HepG2 (cell line): ENCODE data around the gene MCU. TPM values are rescaled to one million over a fixed set of nuclear protein-coding genes. Genes with fewer than 3 reads are reported as not detected.

Source experiments
- ARID5B ChIP-seq: IDR thresholded peaks from 2 replicates; pipeline ENCODE4 v1.4.0; 2020; ENCODE audit warnings: mild to moderate bottlenecking, missing genetic modification reagents
- FOXJ3 ChIP-seq: sonication (generic); formaldehyde crosslinking; IDR thresholded peaks from 2 replicates; pipeline ENCODE4 v1.4.0; 2020; ENCODE audit warnings: missing genetic modification reagents, mild to moderate bottlenecking, borderline replicate concordance
- FOXO4 ChIP-seq: sonication (generic); formaldehyde crosslinking; conservative IDR thresholded peaks from 2 replicates; pipeline ENCODE4 v1.8.1; 2023; ENCODE audit warnings: missing genetic modification reagents
- HHEX ChIP-seq: IDR thresholded peaks from 2 replicates; pipeline ENCODE4 v1.6.1; 2016; ENCODE audit warnings: control low read depth
- MTF1 ChIP-seq: sonication (generic); formaldehyde crosslinking; IDR thresholded peaks from 2 replicates; pipeline ENCODE4 v1.5.0; 2020; ENCODE audit warnings: missing genetic modification reagents
- MYNN ChIP-seq: sonication (generic); formaldehyde crosslinking; IDR thresholded peaks from 2 replicates; pipeline ENCODE4 v1.4.0; 2020; ENCODE audit warnings: mild to moderate bottlenecking, low read depth, missing genetic modification reagents
- NFE2L1 ChIP-seq: sonication (generic); formaldehyde crosslinking; IDR thresholded peaks from 2 replicates; pipeline ENCODE4 v1.4.0; 2020; ENCODE audit warnings: missing genetic modification reagents, mild to moderate bottlenecking, borderline replicate concordance
- NFYB ChIP-seq: sonication (generic); formaldehyde crosslinking; IDR thresholded peaks from 2 replicates; pipeline ENCODE4 v1.4.0; 2020; ENCODE audit warnings: missing genetic modification reagents
- POLR2A ChIP-seq, 2 experiments: IDR thresholded peaks; 2 replicates each; pipeline ENCODE4 v1.6.1; 2011; ENCODE audit warnings: low read depth in 2 of 2, low read length in 2 of 2, mild to moderate bottlenecking in 1 of 2, moderate library complexity in 1 of 2; ENCODE audit not compliant: insufficient read depth in 1 of 2
- RXRB ChIP-seq: IDR thresholded peaks from 2 replicates; pipeline ENCODE4 v1.6.1; 2016; ENCODE audit warnings: borderline replicate concordance, missing genetic modification reagents, missing compliant biosample characterization
- SIN3B ChIP-seq: fragments of 150-350 bp; IDR thresholded peaks from 2 replicates; pipeline ENCODE4 v1.6.1; 2014; ENCODE audit warnings: low read length
- SKIL ChIP-seq: sonication (generic); formaldehyde crosslinking; IDR thresholded peaks from 2 replicates; pipeline ENCODE4 v1.8.0; 2022; ENCODE audit warnings: missing genetic modification reagents, mild to moderate bottlenecking, moderate library complexity, borderline replicate concordance
- SOX13 ChIP-seq, 3 experiments: fragments of 450-650 bp in 1 of 3; sonication (generic) in 1 of 3; formaldehyde crosslinking in 1 of 3; IDR thresholded peaks in 2 of 3; conservative IDR thresholded peaks in 1 of 3; 2 replicates each; pipeline versions ENCODE4 v1.5.0 to v1.6.1; 2016 to 2020; ENCODE audit warnings: antibody characterized with exemption in 1 of 3, mild to moderate bottlenecking in 1 of 3, missing compliant biosample characterization in 1 of 3, missing genetic modification reagents in 1 of 3, moderate library complexity in 1 of 3
- ZFY ChIP-seq: sonication (generic); formaldehyde crosslinking; IDR thresholded peaks from 2 replicates; pipeline ENCODE4 v1.4.0; 2020; ENCODE audit warnings: missing genetic modification reagents
- ZNF574 ChIP-seq: sonication (generic); formaldehyde crosslinking; IDR thresholded peaks from 2 replicates; pipeline ENCODE4 v1.4.0; 2020; ENCODE audit warnings: missing genetic modification reagents
- ZNF577 ChIP-seq: sonication (generic); formaldehyde crosslinking; IDR thresholded peaks from 2 replicates; pipeline ENCODE4 v1.4.0; 2020; ENCODE audit warnings: mild to moderate bottlenecking, low read depth, missing genetic modification reagents, borderline replicate concordance
- ZNF720 ChIP-seq: sonication (generic); formaldehyde crosslinking; IDR thresholded peaks from 2 replicates; pipeline ENCODE4 v1.4.0; 2020; ENCODE audit warnings: missing genetic modification reagents
- polyA plus RNA-seq, 8 experiments: library from polyadenylated mRNA; depleted of rRNA in 3 of 8; stranded (reverse) in 7 of 8; unstranded in 1 of 8; fragments of >200 nt; fragmentation: Illumina TruSeq in 4 of 8; extraction: Trizol in 4 of 8; gene quantifications; 2 replicates each; pipeline versions ENCODE4 v1.2.1 to v1.2.3, GENCODE V29; 2011 to 2016; ENCODE audit warnings: low read depth in 4 of 8, missing spikeins in 1 of 8, mixed read lengths in 1 of 8; ENCODE audit not compliant: insufficient read depth in 1 of 8
- total RNA-seq, 5 experiments: library from RNA; depleted of rRNA; stranded (reverse); fragments of >200 nt; fragmentation: Illumina TruSeq; extraction: Trizol; gene quantifications; 2 replicates each; pipeline ENCODE4 v1.2.3, GENCODE V29; 2016; ENCODE audit warnings: low read depth in 1 of 5

MCU gene
- total and polyA plus RNA-seq, 2 of the 13 experiments (the other 11 are each of a cell fraction or from before 2014, with no cell fraction given) = 25.9 to 64.5 TPM

- TF ChIP-seq SKIL (no peak), RXRB (CRISPR knock-in tag) (no peak), FOXJ3 (CRISPR knock-in tag) (0 out of 2 replicates have a peak, but pooled peaks have one; percentile 33), ZNF720 (CRISPR knock-in tag) (no peak), SIN3B (no peak), ZNF577 (no peak), ZNF574 (no peak), MYNN (no peak), ARID5B (CRISPR knock-in tag) (peak; percentile 53), MTF1 (CRISPR knock-in tag) (no peak), NFE2L1 (CRISPR knock-in tag) (no peak), HHEX (no peak), POLR2A (IDR thresholded peaks at IDR 0.05; ENCODE audit: insufficient read depth in 1 of 2, low read depth in 2 of 2, low read length in 2 of 2) (no peak), FOXO4 (CRISPR knock-in tag) (no peak), NFYB (CRISPR knock-in tag) (no peak), SOX13 (IDR thresholded peaks at IDR 0.05) (no peak), SOX13 (CRISPR knock-in tag; conservative IDR thresholded peaks at IDR 0.05 in 1 of 2, IDR thresholded peaks at IDR 0.05 in 1 of 2) (peak in 1 of 2 experiments; percentile 75; a peak in 2 of 4 replicates), ZFY (CRISPR knock-in tag) (no peak)
Measured at GRCh38 chr10:72800000-72800740, 108.2 kb downstream of the MCU start (continued).
